ENCODE data around the gene GNG7.

DNA sequence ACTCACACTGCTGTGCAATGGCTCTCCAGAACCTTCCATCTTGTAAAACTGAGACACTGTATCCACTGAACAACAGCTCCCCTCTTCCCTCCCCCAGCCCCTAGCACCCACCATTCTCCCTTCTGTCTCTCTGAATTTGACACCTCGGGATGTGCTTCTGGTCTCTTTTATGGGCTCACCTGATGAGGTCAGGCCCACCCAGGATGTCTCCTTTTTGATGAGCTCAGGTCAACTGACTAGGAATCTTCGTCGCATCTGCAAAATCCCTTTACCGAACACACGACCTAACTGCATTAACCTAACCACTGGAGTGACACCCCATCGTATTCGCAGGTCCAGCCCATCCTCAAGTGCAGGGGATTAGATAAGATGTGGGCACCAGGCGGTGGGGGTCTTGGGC, 73.9 kb downstream of the GNG7 start:
- TF ChIP-seq, protein P1, sequence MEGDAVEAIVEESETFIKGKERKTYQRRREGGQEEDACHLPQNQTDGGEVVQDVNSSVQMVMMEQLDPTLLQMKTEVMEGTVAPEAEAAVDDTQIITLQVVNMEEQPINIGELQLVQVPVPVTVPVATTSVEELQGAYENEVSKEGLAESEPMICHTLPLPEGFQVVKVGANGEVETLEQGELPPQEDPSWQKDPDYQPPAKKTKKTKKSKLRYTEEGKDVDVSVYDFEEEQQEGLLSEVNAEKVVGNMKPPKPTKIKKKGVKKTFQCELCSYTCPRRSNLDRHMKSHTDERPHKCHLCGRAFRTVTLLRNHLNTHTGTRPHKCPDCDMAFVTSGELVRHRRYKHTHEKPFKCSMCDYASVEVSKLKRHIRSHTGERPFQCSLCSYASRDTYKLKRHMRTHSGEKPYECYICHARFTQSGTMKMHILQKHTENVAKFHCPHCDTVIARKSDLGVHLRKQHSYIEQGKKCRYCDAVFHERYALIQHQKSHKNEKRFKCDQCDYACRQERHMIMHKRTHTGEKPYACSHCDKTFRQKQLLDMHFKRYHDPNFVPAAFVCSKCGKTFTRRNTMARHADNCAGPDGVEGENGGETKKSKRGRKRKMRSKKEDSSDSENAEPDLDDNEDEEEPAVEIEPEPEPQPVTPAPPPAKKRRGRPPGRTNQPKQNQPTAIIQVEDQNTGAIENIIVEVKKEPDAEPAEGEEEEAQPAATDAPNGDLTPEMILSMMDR (IDR thresholded peaks at IDR 0.05; ENCODE audit: low read depth, low read length): no peak
- no peak for TF ChIP-seq EZH2phosphoT487 (IDR thresholded peaks at IDR 0.05; ENCODE audit: low read depth)
